Left renal cortex interstitium (tissue), 4 donors: ENCODE data around the gene IP6K1. TPM values are rescaled to one million over a fixed set of nuclear protein-coding genes. Genes with fewer than 3 reads are reported as not detected.

Source experiments
- polyA plus RNA-seq, 4 donors: library from polyadenylated mRNA; unstranded; fragments of 120-200 nt; gene quantifications; one replicate each; pipeline ENCODE4 v1.2.1, GENCODE V29; 2013; ENCODE audit not compliant: insufficient read length in 4 of 4

The IP6K1 gene
- polyA plus RNA-seq, 4 donors = 43.3 to 54.8 (median 53.4) TPM

Other genes starting within 250 kb of the IP6K1 start
- gene BSN, start 232.1 kb downstream of the IP6K1 start, polyA plus RNA-seq = 1 to 10 TPM; 1.0 to 2.4 (median 1.4) TPM
- gene APEH, start 112.2 kb downstream of the IP6K1 start, polyA plus RNA-seq = 100 to 1,000 TPM; 136 to 159 (median 151) TPM
- gene MST1, start 97.1 kb downstream of the IP6K1 start, polyA plus RNA-seq = 100 to 1,000 TPM; 107 to 397 (median 172) TPM
- gene RNF123, start 97.0 kb downstream of the IP6K1 start, polyA plus RNA-seq = 10 to 100 TPM; 32.1 to 45.3 (median 39.0) TPM
- 1 to 10 TPM; 1.0 to 2.5 (median 2.1) TPM for gene AMIGO3, start 66.9 kb downstream of the IP6K1 start, polyA plus RNA-seq
- 10 to 100 TPM; 11.4 to 19.2 (median 18.1) TPM for gene GMPPB, start 62.6 kb downstream of the IP6K1 start, polyA plus RNA-seq
- under 1 TPM in 1 of 4 donors, not detected in 3; 0.16 TPM for gene CDHR4, start 13.3 kb upstream of the IP6K1 start, polyA plus RNA-seq
- 10 to 100 TPM in 3 of 4 donors, 1 to 10 TPM in 1; 8.8 to 18.4 (median 12.7) TPM for gene INKA1, start 16.7 kb upstream of the IP6K1 start, polyA plus RNA-seq
- gene UBA7, start 27.4 kb upstream of the IP6K1 start, polyA plus RNA-seq = 10 to 100 TPM; 36.0 to 52.0 (median 39.9) TPM
- gene TRAIP, start 70.0 kb upstream of the IP6K1 start, polyA plus RNA-seq = 10 to 100 TPM in 2 of 4 donors, 1 to 10 TPM in 2; 9.4 to 12.7 (median 11.1) TPM
- gene CAMKV, start 83.4 kb upstream of the IP6K1 start, polyA plus RNA-seq = under 1 TPM; 0.08 to 0.43 (median 0.17) TPM
- gene MST1R, start 117.3 kb upstream of the IP6K1 start, polyA plus RNA-seq = 1 to 10 TPM; 1.4 to 2.4 (median 2.2) TPM
- gene MON1A, start 143.3 kb upstream of the IP6K1 start, polyA plus RNA-seq = 1 to 10 TPM; 7.0 to 9.7 (median 8.7) TPM
- gene RBM6, start 153.6 kb upstream of the IP6K1 start, polyA plus RNA-seq = 100 to 1,000 TPM in 3 of 4 donors, 10 to 100 TPM in 1; 82.1 to 197 (median 145) TPM